DMS53 treated with DMSO at 0.1 percent for 48 hours (cell line): Measurements from ENCODE around the gene HNRNPDL.
"Not testable (repeated sequence)": the region's sequence is repeated elsewhere in the genome, so short reads cannot be mapped to it uniquely, and the experiment has no call there.

Experiments used
- DNase-seq: peaks from one replicate; lab custom pipeline; 2025; ENCODE audit not compliant: unreplicated experiment; lab: John Stamatoyannopoulos, UW

The HNRNPDL gene

DNA sequence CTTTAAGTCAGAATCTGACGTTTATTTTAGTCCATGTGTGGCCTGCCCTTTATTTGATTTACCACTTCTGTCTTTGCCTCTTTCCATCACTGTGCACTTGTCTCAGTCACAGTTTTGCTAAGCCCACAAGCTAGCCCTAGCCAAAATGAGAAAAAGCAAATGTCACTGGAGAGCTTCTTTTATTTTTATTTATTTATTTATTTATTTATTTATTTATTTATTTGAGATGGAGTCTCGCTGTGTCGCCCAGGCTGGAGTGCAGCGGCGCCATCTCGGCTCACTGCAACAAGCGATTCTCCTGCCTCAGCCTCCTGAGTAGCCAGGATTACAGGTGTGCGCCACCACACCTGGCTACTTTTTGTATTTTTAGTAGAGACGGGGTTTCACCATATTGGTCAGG is 40.2 kb downstream of the HNRNPDL start:
- not testable (repeated sequence) for DNase-seq

DNA sequence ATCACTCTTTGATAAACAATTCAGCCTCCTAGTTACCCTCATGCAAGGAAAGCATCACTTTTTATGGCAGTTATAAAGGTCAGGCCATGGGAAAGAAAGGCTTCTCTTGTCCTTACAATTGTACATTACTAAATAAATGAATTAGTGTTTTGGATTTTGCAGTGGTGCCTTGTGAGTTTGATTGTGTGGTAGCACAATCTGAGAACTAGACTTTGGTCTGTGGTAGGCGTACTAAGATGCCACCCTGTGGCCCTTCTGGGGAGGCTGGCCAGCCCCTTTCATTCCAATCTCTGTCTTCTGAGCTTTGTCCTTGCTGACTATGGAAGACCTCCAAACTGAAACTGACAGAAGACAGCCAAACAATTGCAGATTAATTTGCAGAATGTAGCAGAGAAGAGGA is 41.9 kb downstream of the HNRNPDL start:
- DNase-seq, result no peak

DNA sequence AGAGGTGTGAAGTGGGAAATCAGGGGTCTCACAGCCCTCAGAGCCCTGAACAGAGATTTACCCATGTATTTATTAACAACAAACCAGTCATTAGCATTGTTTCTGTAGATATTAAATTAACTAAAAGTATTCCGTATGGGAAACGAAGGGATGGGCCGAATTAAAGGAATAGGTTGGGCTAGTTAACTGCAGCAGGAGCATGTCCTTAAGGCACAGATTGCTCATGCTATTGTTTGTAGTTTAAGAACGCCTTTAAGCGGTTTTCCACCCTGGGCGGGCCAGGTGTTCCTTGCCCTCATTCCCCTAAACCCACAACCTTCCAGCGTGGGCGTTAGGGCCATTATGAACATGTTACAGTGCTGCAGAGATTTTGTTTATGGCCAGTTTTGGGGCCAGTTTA is 44.0 kb downstream of the HNRNPDL start:
- DNase-seq, result not testable (repeated sequence)

DNA sequence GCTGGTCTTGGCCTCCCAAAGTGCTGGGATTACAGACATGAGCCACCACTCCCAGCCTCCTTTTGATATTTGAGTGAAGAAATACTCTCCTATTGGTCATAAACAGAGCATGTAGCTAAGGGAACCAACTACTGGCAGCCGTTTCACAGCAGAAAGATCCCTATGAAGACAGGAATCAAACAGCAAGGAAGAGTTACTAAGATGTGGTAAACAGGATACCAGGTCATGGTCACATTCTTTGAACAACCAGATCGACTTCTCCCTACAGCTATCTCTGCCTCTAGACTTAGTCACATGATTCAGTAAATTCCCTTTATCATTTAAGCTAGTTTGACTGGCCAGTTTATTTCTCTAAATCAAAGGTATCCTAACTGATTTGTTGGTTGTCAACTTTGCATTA is 47.5 kb downstream of the HNRNPDL start:
- DNase-seq, result no peak

DNA sequence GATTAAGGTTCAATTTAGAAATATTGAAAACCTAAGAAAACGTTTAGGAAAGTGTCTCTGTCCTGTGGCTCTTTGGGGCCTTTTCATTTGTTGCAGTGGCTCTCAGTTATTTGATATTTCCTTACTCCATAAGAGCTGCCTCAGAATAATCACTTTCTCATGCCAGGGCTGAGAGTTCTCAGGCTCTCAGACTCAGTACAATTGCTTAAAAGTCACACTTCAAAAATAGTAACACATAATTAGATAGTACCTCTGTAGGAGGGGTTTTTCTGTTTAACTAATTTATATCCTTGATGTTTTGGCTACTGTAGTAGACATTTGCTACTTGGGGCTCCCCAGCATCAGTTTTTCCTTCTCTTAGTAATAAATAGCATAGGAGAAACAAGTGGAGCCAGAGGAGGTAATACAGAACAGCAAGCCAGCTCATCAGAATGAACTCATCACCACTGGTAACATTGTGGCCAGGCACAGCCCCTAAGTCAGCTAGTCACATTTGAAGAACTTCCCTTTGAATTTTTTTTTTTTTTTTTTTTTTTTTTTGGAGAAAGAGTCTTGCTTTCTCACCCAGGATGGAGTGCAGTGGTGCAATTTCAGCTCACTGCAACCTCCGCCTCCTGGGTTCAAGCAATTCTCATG is 48.5 kb downstream of the HNRNPDL start:
- DNase-seq, result no peak

DNA sequence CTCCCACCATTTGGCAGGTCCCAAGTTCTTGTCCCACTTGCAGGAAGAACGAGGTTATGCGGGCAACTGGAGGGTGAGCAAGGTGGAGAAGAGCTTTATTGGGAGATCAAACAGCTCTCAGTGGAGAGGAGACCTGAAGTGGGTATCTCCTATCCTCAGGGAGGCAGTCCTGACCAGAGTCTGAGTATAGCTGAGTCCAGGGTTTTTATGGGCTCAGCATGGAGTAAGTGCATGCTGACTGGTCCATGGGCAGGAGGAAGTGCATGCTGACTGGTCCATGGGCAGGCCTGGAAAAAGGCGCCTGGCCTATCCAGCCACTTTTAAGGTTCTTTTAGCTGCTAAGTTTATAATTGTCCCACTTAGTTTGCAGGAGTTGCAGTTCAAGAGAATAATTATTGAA is 49.0 kb downstream of the HNRNPDL start:
- DNase-seq, result no peak

DNA sequence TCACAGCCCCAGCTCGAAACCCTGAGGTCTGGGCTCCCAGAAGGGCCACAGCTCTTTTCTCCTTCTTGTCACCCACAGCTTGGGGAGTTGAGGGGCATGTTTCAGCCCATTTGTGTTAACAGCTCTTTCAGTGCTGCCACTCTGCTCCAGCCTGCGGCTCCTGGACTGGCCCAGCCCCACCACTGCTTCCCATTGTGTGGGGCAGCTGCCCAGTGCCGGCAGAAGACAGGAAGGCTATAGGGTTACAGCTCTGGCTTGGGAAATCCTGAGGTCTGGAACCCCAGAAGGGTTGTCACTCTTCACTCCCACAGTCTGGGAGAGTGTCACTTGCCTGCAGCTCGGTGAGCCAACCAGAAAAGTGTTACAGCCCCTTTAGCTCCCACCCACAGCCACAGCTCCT is 49.4 kb downstream of the HNRNPDL start:
- DNase-seq, result no peak

DNA sequence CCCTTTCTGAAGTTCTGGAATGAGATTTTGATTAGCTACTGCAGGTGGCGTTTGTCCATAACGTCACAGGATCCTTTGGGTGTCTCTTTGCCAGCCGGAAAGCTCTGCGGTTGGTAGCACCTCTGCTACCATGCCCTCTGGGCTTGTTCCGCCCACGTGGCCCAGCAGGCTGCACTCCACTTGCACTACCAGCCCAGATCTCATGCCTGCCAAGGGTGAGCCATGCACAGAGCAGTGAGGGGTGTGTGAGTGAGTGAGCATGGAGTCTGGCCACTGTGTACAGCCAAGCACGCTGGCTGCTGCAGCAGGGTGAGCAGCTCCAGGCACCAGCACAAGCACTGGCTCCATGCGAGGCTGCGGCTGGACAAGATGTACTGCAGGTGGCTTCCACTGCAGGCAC is 49.9 kb downstream of the HNRNPDL start:
- no peak for DNase-seq

DNA sequence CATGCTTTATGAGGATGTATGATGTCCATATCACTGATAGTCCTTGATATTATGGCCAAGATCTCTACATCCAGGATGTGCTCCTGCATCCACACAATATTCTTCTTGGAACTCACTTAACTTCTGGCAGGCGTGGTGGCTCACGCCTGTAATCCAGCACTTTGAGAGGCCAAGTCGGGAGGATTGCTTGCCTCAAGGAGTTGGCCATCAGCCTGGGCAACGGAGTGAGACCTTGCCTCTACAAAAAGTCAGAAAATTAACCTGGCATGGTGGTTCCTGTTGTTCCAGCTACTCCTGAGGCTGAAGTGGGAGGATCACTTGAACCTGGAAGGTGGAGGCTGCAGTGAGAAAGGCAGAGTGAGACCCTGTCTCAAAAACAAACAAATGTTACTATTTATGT is 54.2 kb downstream of the HNRNPDL start:
- no peak for DNase-seq

DNA sequence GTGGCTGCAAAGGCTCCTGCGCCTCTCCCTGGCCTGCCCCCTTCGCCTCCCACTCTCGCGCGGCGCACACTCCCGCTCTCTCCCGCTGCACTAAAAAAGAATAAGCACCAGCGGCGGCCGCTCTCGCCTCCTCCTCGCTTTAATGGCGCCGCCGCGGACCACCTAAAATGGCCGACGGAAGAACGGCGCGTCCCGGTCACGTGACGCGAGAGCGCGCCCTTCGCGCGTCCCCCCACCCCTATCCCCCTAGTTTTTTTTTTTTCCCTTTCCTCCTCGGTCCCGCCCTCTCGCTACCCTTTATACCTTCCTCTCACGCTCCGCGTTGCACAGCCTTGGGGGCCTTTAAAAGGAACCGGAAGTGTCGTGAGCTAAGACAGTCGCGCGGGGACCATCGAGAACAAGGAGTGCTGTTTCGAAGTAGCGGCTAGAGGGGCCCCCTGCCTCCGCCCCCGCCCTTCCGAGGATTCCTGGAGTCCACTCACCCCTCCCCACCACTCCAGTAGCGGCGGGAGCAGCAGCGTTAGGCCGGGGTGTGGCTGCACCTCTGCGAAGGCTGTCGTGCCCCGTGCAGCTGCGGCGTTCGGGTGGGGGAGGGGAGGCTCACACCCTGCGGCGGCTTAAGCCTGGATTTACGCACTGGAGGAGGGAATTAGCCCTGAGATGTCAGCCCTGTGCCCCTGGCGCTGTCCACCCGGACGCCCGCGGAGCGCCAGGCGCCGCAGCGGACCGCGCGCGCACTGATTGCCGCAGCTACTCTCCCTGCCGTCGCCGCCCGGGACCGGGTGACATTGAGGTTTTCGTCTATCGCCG is 56.2 kb downstream of the HNRNPDL start, which contains the start of gene HNRNPD:
HNRNPD (minus strand) TSS at position 176 of the 810 bp plus-strand sequence. CDS start 313 bp downstream, outside the sequence.
- peak; percentile 91 for DNase-seq

DNA sequence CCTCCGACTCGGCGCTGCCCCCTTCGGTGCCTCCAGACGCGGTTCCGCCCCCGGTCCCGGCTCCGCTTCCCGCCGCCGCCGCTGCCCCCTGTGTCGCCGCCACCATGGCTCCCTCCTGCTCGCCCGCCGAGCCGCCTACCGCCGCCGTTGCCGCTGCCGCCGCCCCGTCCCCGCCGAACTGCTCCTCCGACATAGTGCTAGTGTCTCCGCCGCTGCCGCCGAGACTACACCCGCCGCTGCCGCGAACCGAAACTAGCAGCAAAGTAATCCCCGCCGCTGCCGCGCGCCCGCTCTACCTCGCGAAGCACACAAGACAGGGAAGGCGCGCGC is 56.8 kb downstream of the HNRNPDL start:
- no peak for DNase-seq
